H1 (cell line): ENCODE measurements around the gene ALPG. TPM values are rescaled to one million over a fixed set of nuclear protein-coding genes. Genes with fewer than 3 reads are reported as not detected.

Experiments used
- CTCF ChIA-PET: fragments of 300-600 bp; sonication (Branson Sonifier 250); formaldehyde crosslinking; loops from one replicate; lab custom pipeline; 2021; ENCODE audit not compliant: partially characterized antibody; lab: Charles Lee
- POLR2A ChIA-PET: fragments of 300-600 bp; sonication (Branson Sonifier 250); formaldehyde crosslinking; loops from one replicate; lab custom pipeline; 2021; ENCODE audit warnings: inconsistent platforms; ENCODE audit not compliant: partially characterized antibody; lab: Charles Lee
- DNase-seq, 2 experiments: peaks; one replicate each; pipeline versions ENCODE4 v3.0.0 to v3.0.0-alpha.2; 2010 to 2022; ENCODE audit warnings: low spot score in 2 of 2, low read depth in 1 of 2, mixed read lengths in 1 of 2
- FAIRE-seq: peaks from 2 replicates; lab custom pipeline; 2011; peaks lifted over from hg19 to GRCh38; lab: Jason Lieb, UNC
- H2AFZ ChIP-seq: 2 replicates; pipeline ENCODE4 v1.8.1; 2012; ENCODE audit warnings: low read length, inconsistent platforms
- H2AK5ac ChIP-seq: 2 replicates; pipeline ENCODE4 v1.6.1; 2013; ENCODE audit warnings: low read depth, low read length
- H2BK120ac ChIP-seq: replicated peaks from 2 replicates; pipeline ENCODE3; 2013; ENCODE audit warnings: low read depth, low read length, inconsistent platforms
- H2BK12ac ChIP-seq: 2 replicates; pipeline ENCODE4 v1.6.1; 2013; ENCODE audit warnings: low read depth, low read length
- H2BK15ac ChIP-seq: 2 replicates; pipeline ENCODE4 v1.6.1; 2013; ENCODE audit warnings: low read length
- H2BK20ac ChIP-seq: 2 replicates; pipeline ENCODE4 v1.6.1; 2013; ENCODE audit warnings: low read length
- H2BK5ac ChIP-seq: 2 replicates; pipeline ENCODE4 v1.6.1; 2013; ENCODE audit warnings: low read depth, low read length
- H3K14ac ChIP-seq: 2 replicates; pipeline ENCODE4 v1.6.1; 2013; ENCODE audit warnings: inconsistent platforms; ENCODE audit not compliant: insufficient read length
- H3K18ac ChIP-seq: 2 replicates; pipeline ENCODE4 v1.6.1; 2013; ENCODE audit warnings: low read length; ENCODE audit errors: extremely low read depth
- H3K23ac ChIP-seq: 2 replicates; pipeline ENCODE4 v1.6.1; 2013; ENCODE audit warnings: inconsistent platforms; ENCODE audit not compliant: insufficient read length
- H3K23me2 ChIP-seq: 2 replicates; pipeline ENCODE4 v1.6.1; 2013; ENCODE audit warnings: low read depth, low read length
- H3K27ac ChIP-seq: 2 replicates; pipeline ENCODE4 v1.6.1; 2011; ENCODE audit warnings: low read depth, low read length, inconsistent platforms
- H3K27me3 ChIP-seq, 4 experiments: replicated peaks in 1 of 4; 1 replicate in 1 of 4; 2 replicates in 3 of 4; pipeline versions ENCODE4 v1.6.1 to v1.8.1; 2011 to 2013; ENCODE audit warnings: low read length in 3 of 4, mild to moderate bottlenecking in 3 of 4, inconsistent platforms in 2 of 4, mixed read lengths in 2 of 4, moderate library complexity in 1 of 4; ENCODE audit not compliant: control insufficient read depth in 3 of 4, insufficient read depth in 3 of 4; ENCODE audit errors: extremely low read depth in 1 of 4
- H3K36me3 ChIP-seq, 4 experiments: 2 replicates each; pipeline versions ENCODE4 v1.6.1 to v1.8.1; 2011 to 2013; ENCODE audit warnings: mild to moderate bottlenecking in 4 of 4, low read length in 3 of 4, moderate library complexity in 2 of 4, control low read depth in 1 of 4, inconsistent platforms in 1 of 4; ENCODE audit not compliant: insufficient read depth in 4 of 4, control insufficient read depth in 2 of 4
- H3K4ac ChIP-seq: replicated peaks from 2 replicates; pipeline ENCODE3; 2013; ENCODE audit warnings: low read length, low read depth, mixed read lengths, inconsistent platforms; ENCODE audit not compliant: insufficient read length
- H3K4me1 ChIP-seq, 4 experiments: replicated peaks in 1 of 4; 1 replicate in 1 of 4; 2 replicates in 3 of 4; pipeline versions ENCODE4 v1.6.1 to v1.8.1; 2011 to 2013; ENCODE audit warnings: low read length in 3 of 4, inconsistent platforms in 2 of 4, mixed read lengths in 1 of 4; ENCODE audit not compliant: insufficient read depth in 4 of 4, control insufficient read depth in 3 of 4
- H3K4me2 ChIP-seq, 2 experiments: 2 replicates each; pipeline versions ENCODE4 v1.6.1 to v1.8.1; 2011 to 2013; ENCODE audit warnings: low read depth in 2 of 2, low read length in 2 of 2, control low read depth in 1 of 2, inconsistent platforms in 1 of 2, mild to moderate bottlenecking in 1 of 2; ENCODE audit not compliant: insufficient read depth in 1 of 2
- H3K4me3 ChIP-seq, 4 experiments: fragments of 200-600, 300-600 bp in 1 of 4; sonication (generic), shearing (Covaris generic), sonication (Bioruptor Twin) in 1 of 4; 2 replicates each; pipeline versions ENCODE4 v1.5.1 to v1.8.1; 2011 to 2016; ENCODE audit warnings: low read length in 4 of 4, low read depth in 3 of 4, control low read depth in 2 of 4, inconsistent platforms in 2 of 4, mild to moderate bottlenecking in 2 of 4, mixed read lengths in 1 of 4, moderate library complexity in 1 of 4; ENCODE audit not compliant: insufficient read depth in 2 of 4; ENCODE audit errors: extremely low read depth in 1 of 4
- H3K56ac ChIP-seq: replicated peaks from 2 replicates; pipeline ENCODE3; 2013; ENCODE audit warnings: low read depth, mild to moderate bottlenecking, mixed read lengths, low read length, inconsistent platforms; ENCODE audit not compliant: insufficient read length
- H3K79me1 ChIP-seq: 2 replicates; pipeline ENCODE4 v1.6.1; 2013; ENCODE audit warnings: low read depth, low read length, control low read depth
- H3K79me2 ChIP-seq, 2 experiments: 2 replicates each; pipeline versions ENCODE4 v1.6.1 to v1.8.1; 2012 to 2013; ENCODE audit warnings: low read length in 2 of 2, mild to moderate bottlenecking in 2 of 2, inconsistent platforms in 1 of 2; ENCODE audit not compliant: insufficient read depth in 2 of 2, control insufficient read depth in 1 of 2
- H3K9ac ChIP-seq, 4 experiments: replicated peaks in 1 of 4; 1 replicate in 1 of 4; 2 replicates in 3 of 4; pipeline versions ENCODE4 v1.6.1 to v1.8.1; 2011 to 2013; ENCODE audit warnings: low read depth in 3 of 4, low read length in 3 of 4, control low read depth in 2 of 4, mild to moderate bottlenecking in 2 of 4, moderate library complexity in 2 of 4, inconsistent platforms in 1 of 4; ENCODE audit errors: extremely low read depth in 1 of 4
- H3K9me3 ChIP-seq, 2 experiments: 2 replicates each; pipeline versions ENCODE4 v1.6.1 to v1.8.1; 2012 to 2013; ENCODE audit warnings: mild to moderate bottlenecking in 2 of 2, moderate library complexity in 2 of 2, control low read depth in 1 of 2, inconsistent platforms in 1 of 2, low read depth in 1 of 2, low read length in 1 of 2, mixed read lengths in 1 of 2; ENCODE audit not compliant: insufficient read depth in 2 of 2
- H4K20me1 ChIP-seq, 2 experiments: replicated peaks in 1 of 2; 2 replicates each; pipeline versions ENCODE3 to v1.8.1; 2011 to 2013; ENCODE audit warnings: inconsistent platforms in 2 of 2, low read length in 2 of 2, mild to moderate bottlenecking in 1 of 2; ENCODE audit not compliant: insufficient read depth in 2 of 2, control insufficient read depth in 1 of 2
- H4K5ac ChIP-seq: 2 replicates; pipeline ENCODE4 v1.6.1; 2013; ENCODE audit warnings: low read length, low read depth, mixed read lengths, inconsistent platforms; ENCODE audit not compliant: insufficient read length
- H4K8ac ChIP-seq: 2 replicates; pipeline ENCODE4 v1.8.0; 2013; ENCODE audit warnings: mild to moderate bottlenecking, moderate library complexity, low read length, inconsistent platforms; ENCODE audit not compliant: insufficient read depth; ENCODE audit errors: extremely low read depth
- H4K91ac ChIP-seq: replicated peaks from 2 replicates; pipeline ENCODE3; 2013; ENCODE audit warnings: low read length, mixed read lengths, inconsistent platforms; ENCODE audit not compliant: insufficient read length
- ASH2L ChIP-seq: fragments of 200-600, 300-600 bp; sonication (generic); IDR thresholded peaks from one replicate; pipeline ENCODE4 v1.7.1; 2017; ENCODE audit warnings: low read length
- ATF3 ChIP-seq: IDR thresholded peaks from 2 replicates; pipeline ENCODE4 v1.6.1; 2011; ENCODE audit warnings: low read depth, mild to moderate bottlenecking, low read length; ENCODE audit not compliant: insufficient read depth
- BRCA1 ChIP-seq: IDR thresholded peaks from 2 replicates; pipeline ENCODE4 v1.6.1; 2012; ENCODE audit warnings: low read depth, low read length, improper control_type of control experiment
- CTCF ChIP-seq, 3 experiments: IDR thresholded peaks; 1 replicate in 2 of 3; 2 replicates in 1 of 3; pipeline versions ENCODE4 v1.5.1 to v1.6.1; 2011; ENCODE audit warnings: low read length in 3 of 3, mild to moderate bottlenecking in 3 of 3, inconsistent platforms in 2 of 3, low read depth in 1 of 3, moderate library complexity in 1 of 3; ENCODE audit not compliant: insufficient read depth in 1 of 3; ENCODE audit errors: control extremely low read depth in 1 of 3
- EZH2 ChIP-seq: fragments of 200-600 bp; sonication (generic); IDR thresholded peaks from 2 replicates; pipeline ENCODE4 v1.7.1; 2012; ENCODE audit warnings: low read depth, mild to moderate bottlenecking, moderate library complexity, low read length, inconsistent platforms; ENCODE audit not compliant: severe bottlenecking
- KDM5A ChIP-seq: fragments of 200-600 bp; IDR thresholded peaks from 2 replicates; pipeline ENCODE4 v1.7.1; 2012; ENCODE audit warnings: mild to moderate bottlenecking, low read length, inconsistent platforms, mixed read lengths
- POU5F1 ChIP-seq: IDR thresholded peaks from 2 replicates; pipeline ENCODE4 v1.6.1; 2011; ENCODE audit warnings: low read depth, mild to moderate bottlenecking, low read length, moderate library complexity
- RFX5 ChIP-seq: IDR thresholded peaks from 2 replicates; pipeline ENCODE4 v1.6.1; 2011; ENCODE audit warnings: low read depth, low read length, improper control_type of control experiment, borderline replicate concordance
- TEAD4 ChIP-seq: IDR thresholded peaks from 2 replicates; pipeline ENCODE4 v1.6.1; 2012; ENCODE audit warnings: low read depth, low read length, inconsistent platforms, mixed read lengths
- USF2 ChIP-seq: IDR thresholded peaks from 2 replicates; pipeline ENCODE4 v1.6.1; 2011; ENCODE audit warnings: low read length, improper control_type of control experiment
- WGBS, 2 experiments: shearing (Covaris generic) in 1 of 2; methylation state at CpG; one replicate each; pipeline versions ENCODE4 v1.1.6 to v1.1.7; 2013 to 2015; ENCODE audit warnings: low lambda C conversion rate in 2 of 2, mixed read lengths in 2 of 2, inconsistent platforms in 1 of 2, low coverage in 1 of 2, missing lambda C conversion rate in 1 of 2; ENCODE audit not compliant: insufficient replicate concordance in 2 of 2, insufficient coverage in 1 of 2, insufficient read length in 1 of 2; ENCODE audit errors: extremely low coverage in 1 of 2, missing lambda C conversion rate in 1 of 2; 5-methylcytosine and 5-hydroxymethylcytosine counted together
- polyA plus RNA-seq, 7 experiments: library from polyadenylated mRNA; depleted of rRNA in 3 of 7; stranded (reverse) in 5 of 7; unstranded in 2 of 7; fragments of >200 nt in 5 of 7; fragments of 200-250 nt in 2 of 7; gene quantifications; 1 replicate in 5 of 7; 2 replicates in 1 of 7; 4 replicates in 1 of 7; pipeline versions ENCODE4 v1.2.1 to v1.2.3, GENCODE V29; 2011 to 2013; ENCODE audit warnings: missing spikeins in 2 of 7, mixed read lengths in 2 of 7
- total RNA-seq: library from RNA; stranded (reverse); fragmentation: NEBNext Ultra II Directional; extraction: Animal tissue kit (Norgen Biotek cat#: 25700); gene quantifications from 2 replicates; pipeline ENCODE4 v1.2.1, GENCODE V29; 2021

The ALPG gene
- total and polyA plus RNA-seq, 2 of the 8 experiments (the other 6 are each of a cell fraction or from before 2014, with no cell fraction given) = 0.56 to 2.1 TPM

GRCh38 chr2:232374356-232374755 is 32.3 kb upstream of the ALPG start:
- Histone ChIP-seq H3K9me3 (no peaks in the 10 kb centered on the region), H2AK5ac (no peak overlapping the region), H3K14ac (no peak overlapping the region), H4K20me1 (no peaks in the 10 kb centered on the region), H3K4me2 (no peak overlapping the region), H3K23ac (no peak overlapping the region), H3K79me2 (no peaks in the 10 kb centered on the region), H3K79me1 (no peaks in the 10 kb centered on the region), H3K18ac (no peak overlapping the region), H2BK15ac (no peak overlapping the region), H3K27me3 (no peaks in the 10 kb centered on the region), H2AFZ (no peak overlapping the region), H3K9ac (no peak overlapping the region), H2BK5ac (no peak overlapping the region), H2BK120ac (no peak overlapping the region), H4K8ac (no peak overlapping the region), H3K4ac (no peak overlapping the region), H4K5ac (no peak overlapping the region), H4K91ac (no peak overlapping the region), H3K27ac (no peak overlapping the region), H3K36me3 (no peaks in the 10 kb centered on the region), H2BK20ac (no peak overlapping the region), H3K4me1 (peaks cover 0 to 16% (median 6%) of the 10 kb centered on the region in 4 experiments; a peak in 5 of 7 replicates), H3K4me3 (no peak overlapping the region), H2BK12ac (no peak overlapping the region), H3K23me2 (no peaks in the 10 kb centered on the region), H3K56ac (no peak overlapping the region)
- no peak for FAIRE-seq
- CTCF ChIA-PET = interaction anchor here (1.1 to 8.3 kb wide), 13 partner anchors 9 to 473 kb away, joined by 3 to 88 read pairs (median 6); no protein-coding TSS in a partner anchor
- 100% methylated on average over 1 of the region's 1 CpG; no CpG with 5 or more reads in 1 of the 2 experiments for WGBS, 2 experiments
- no peak for DNase-seq
- POLR2A ChIA-PET = interaction anchor here (1.0 to 1.7 kb wide), 5 partner anchors 10 to 61 kb away, joined by 3 to 7 read pairs (median 4); no protein-coding TSS in a partner anchor
- TF ChIP-seq BRCA1 (no peak), CTCF (IDR thresholded peaks at IDR 0.05; ENCODE audit: control extremely low read depth in 1 of 3, insufficient read depth in 1 of 3, low read depth in 1 of 3, low read length in 3 of 3) (no peak), RFX5 (no peak), EZH2 (no peak), ATF3 (no peak), KDM5A (no peak), POU5F1 (no peak), USF2 (no peak), TEAD4 (no peak), ASH2L (no peak)
